T1000 (cell line): ENCODE data around the gene WNT9B.

Experiments
- DNase-seq: peaks from one replicate; lab custom pipeline; 2025; ENCODE audit warnings: mixed read lengths; lab: John Stamatoyannopoulos, UW

WNT9B gene

DNA sequence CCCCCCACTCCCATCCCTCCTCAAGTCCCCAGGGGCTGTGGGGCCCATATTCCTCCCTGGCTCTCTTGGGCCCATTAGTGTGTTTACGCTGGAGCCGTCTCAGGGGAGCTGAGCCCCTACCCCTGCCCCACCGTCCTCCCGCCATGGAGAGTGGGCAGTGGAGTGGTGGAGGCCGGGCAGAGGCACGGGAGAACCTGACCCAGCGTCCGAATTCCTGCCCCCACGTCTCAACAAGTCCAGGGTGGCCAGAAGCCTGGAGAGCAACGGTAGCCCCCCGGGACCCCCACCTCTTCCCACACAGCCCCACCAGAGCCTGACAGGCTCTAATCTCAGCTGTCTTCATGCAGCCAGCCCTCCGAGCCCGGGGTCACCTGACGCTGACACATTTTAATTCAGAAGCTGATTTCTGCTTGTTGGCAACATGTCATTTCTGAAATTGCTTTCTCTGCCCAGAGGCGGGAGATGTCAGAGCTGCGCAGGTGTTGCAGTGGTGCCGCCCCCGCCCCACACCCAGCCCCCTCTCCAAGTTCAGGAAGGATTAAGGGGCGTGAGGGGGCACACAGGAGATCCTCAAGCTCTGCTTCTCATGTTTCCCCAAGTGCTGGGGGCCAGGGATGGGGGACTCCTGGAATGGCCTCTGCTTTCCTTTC lies 32.6 kb downstream of the WNT9B start:
- DNase-seq = no peak

- no peak for DNase-seq
Observed at GRCh38 chr17:46884552-46884951, 33.2 kb downstream of the WNT9B start.

- DNase-seq = no peak
Observed at GRCh38 chr17:46885415-46886309, 34.3 kb downstream of the WNT9B start.

DNA sequence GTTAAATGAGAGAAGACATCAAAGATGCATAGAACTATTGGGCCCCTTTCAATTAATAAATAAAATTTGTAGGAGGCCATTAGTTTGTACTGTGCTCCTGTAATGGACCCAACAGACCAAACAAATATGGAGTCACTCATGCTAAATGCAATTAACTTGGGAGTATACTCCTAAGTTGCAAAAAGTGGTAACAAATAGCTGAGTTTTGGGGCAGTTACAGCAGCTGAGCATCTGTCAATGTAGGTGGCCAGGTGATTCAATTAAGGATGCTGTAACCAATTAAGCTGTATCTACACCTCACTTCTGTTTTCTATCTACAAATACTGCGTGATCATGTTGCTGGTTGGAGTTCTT lies 34.9 kb downstream of the WNT9B start:
- no peak for DNase-seq

DNA sequence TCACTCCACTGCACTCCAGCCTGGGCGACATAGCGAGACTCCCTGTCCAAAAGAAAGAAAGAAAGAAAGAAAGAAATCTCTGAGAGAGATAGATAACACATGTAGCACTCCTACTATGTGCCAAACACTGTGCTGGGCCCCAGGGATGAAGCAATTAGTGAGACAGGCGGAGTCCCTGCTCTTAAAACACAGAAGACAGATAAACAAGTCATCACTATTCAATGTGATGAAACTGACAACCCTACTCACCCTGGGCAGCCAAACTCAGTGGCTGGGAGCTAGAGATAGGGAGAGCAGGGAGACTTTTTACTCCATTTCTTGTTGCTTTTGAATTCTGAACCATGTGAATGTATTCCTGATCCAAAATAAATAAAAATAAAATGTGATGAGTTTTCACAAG lies 36.3 kb downstream of the WNT9B start:
- no peak for DNase-seq

- no peak for DNase-seq
Observed at GRCh38 chr17:46888727-46889126, 37.3 kb downstream of the WNT9B start.

- DNase-seq = no peak
Observed at GRCh38 chr17:46889519-46889918, 38.1 kb downstream of the WNT9B start.

- DNase-seq = no peak
Observed at GRCh38 chr17:46889992-46890564, 38.7 kb downstream of the WNT9B start.

GRCh38 chr17:46890638-46891037 lies 39.3 kb downstream of the WNT9B start:
- DNase-seq = no peak

GRCh38 chr17:46892192-46892703 lies 40.9 kb downstream of the WNT9B start:
- no peak for DNase-seq

GRCh38 chr17:46894024-46894423 lies 42.6 kb downstream of the WNT9B start:
- no peak for DNase-seq

DNA sequence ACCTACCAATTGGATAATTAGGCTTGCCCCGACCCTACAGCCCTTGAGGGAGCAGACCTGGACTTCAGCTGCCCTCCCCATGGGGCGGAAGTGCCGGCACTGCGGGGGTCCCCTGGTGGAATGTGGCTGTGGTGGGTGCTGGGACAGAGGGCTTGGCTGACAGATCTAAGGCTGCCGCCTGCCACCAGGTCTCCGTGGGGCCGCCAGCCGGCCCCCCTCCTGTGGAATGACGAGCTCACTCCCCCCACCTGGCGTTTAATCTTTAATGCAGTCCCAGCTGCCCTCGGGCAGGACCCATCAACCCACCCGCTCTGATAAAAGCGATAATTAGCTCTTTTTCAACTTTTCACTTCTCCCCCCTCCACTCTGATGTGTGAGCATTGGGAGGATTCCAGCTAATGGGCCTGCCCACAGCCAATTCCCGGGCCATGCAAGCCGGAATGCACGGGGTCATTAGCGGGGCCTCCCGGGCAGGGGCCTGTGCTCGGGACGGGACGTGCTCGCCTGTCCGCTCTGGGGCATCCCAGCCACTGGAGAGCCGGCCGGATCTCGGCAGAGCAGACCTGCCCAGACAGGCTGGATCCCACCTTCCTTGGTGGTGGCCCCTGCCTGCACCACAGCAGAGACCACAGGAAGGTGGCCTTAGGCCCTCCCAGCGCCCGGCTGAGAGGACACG lies 43.2 kb downstream of the WNT9B start:
- DNase-seq = no peak

DNA sequence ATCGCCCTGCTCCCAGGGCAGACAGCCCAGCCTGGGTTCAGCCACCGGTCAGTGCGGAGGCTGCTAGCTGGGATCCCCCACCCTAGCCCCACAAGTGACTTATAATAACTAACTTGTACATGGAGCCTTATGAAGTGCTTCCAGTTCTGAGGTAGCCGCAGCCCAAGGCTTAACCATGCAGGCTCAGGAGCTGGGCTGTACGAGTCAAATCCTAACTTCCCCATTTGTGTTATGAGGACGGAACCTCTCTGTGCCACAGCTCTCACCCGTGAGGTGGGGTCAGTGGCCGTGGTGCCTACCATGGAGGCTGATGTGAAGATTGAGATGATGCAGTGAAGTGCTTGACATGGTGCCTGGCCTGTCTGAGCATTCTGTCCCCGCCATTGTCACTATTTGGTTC lies 43.8 kb downstream of the WNT9B start:
- DNase-seq = no peak

- DNase-seq = no peak
Observed at GRCh38 chr17:46896991-46897390, 45.6 kb downstream of the WNT9B start.

GRCh38 chr17:46898364-46898763 lies 47.0 kb downstream of the WNT9B start:
- DNase-seq = no peak

DNA sequence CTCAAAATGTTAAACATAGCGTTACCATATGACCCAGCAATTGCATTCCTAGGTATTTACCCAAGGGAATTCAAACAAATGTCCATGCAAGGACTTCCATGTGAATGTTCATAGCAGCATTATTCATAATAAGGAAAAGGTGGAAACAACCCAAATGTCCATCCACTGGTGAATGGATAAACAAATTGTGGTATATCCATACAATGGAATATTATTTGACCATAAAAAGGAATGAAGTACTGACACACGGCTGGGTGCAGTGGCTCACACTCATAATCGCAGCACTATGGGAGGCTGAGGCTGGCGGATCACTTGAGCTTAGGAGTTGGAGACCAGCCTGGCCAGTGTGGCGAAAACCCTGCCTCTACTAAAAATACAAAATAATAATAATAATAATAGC lies 47.5 kb downstream of the WNT9B start:
- no peak for DNase-seq

- no peak for DNase-seq
Observed at GRCh38 chr17:46901291-46901690, 49.9 kb downstream of the WNT9B start.

DNA sequence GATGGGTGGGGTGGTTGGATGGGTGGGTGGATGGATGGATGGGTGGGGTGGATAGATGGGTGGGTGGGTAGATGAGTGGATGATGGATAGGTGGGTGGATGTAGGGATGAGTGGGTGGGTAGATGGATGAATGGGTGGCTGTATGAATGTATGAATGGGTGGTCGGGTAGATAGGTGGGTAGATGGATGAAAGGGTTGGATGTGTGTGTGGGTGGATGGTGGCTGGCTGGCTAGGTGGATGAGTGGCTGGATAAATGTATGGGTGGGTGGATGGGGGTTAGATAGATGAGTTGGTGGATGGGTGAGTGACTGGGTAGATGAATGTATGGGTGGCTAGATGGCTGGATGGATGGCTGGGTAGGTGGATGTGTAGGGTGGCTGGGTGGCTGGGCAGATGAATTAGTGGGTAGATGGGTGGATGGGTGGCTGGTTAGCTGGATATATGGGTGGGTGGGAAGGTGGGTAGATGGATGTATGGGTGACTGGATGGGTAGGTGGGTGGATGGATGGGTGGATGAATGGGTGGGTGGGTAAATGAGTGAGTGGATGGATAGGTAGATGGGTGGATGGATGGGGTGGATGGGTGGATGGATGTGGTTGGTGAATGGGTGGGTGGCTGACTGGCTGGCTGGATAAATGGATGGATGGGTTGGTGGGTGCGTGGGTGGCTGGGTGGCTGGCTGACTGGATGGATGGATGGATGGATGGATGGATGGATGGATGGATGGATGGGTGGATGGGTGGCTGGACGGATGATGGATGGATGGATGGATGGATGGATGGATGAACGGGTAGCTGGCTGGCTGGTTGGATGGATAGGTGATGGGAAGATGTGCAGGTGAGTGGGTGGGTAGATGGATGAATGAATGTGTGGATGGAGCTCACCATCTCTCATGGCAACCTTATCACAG lies 52.6 kb downstream of the WNT9B start:
- DNase-seq = no peak

DNA sequence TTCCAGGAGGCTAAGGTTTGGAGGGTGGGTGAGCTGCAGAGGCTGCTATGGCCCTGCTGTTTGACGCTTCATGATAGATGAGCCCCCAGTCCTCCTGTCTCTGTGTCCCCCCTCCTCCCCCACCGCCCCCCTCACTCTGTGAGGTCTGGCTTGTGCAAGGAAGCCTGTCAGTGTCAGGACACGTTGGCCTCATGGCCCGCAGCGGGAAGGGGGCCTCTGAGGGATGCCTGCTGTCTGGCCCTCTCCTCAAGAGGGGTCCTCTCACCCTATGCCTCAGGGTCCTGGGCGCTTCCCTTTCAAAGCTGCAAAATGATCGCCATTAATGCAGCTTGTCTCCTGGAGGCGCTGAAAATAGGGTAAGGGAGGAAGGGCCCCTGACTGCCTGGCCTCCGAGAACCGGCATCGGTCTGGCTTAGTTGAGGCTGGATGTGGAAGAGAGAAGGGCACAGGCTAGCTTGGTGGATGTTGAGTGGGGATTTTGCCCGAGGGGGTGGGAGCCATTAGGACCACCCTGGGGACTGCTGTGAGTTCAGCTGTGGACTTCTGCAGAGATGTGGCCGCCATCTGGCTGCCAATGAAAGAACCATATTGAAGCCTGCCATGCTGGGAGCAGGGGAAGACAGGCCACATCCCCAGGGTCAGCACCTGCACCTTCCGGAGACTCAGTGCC lies 56.8 kb downstream of the WNT9B start:
- DNase-seq = no peak

DNA sequence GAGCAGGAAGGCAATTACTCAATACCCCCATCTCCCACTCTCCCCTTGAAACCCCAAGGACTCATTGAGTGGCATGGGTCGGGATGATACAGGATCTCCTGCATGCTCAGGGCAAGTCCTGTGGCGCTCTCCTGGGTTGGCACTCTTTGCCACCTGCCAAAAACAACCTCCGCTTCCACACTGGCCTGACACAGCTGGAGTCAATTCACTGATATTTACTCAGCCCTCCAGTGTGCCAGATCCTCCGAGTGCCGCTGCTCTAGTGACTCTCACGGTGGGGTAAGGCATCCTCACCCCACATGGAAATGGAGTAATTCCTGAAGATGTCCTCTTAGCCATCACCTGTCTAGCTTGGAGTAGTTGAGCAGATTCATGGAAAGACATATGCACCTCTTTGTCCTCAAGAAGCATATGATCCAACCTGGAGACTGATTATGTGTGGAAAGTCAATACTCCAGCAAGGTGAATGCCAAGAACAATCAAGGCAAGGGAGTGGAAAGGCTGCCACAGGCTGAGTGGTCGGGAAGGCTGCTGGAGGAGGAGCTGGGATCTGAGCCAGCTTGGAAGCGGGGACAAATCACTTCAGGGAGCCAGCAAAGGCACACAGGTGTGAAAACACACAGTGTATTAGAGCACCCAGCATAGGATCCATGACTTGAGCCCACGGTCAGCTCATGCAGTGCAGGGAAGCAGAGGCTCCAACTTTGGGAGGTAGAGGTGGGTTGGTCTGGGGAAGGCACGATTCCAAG lies 59.0 kb downstream of the WNT9B start:
- DNase-seq = no peak
